ENCODE results near the gene SNX20.

SNX20 gene

GRCh38 chr16:50702725-50703124 is 21.6 kb upstream of the SNX20 start:
- DNase-seq: no peak

GRCh38 chr16:50699326-50700159 is 18.4 kb upstream of the SNX20 start:
- no peak for DNase-seq

- DNase-seq: no peak
These were observed 17.0 kb upstream of the SNX20 start for GRCh38 chr16:50697881-50698767.

- no peak for DNase-seq
These were observed 16.3 kb upstream of the SNX20 start for GRCh38 chr16:50697421-50697715.

- DNase-seq: no peak
These were observed 15.7 kb upstream of the SNX20 start for GRCh38 chr16:50696575-50697420.

GRCh38 chr16:50696126-50696525 is 15.0 kb upstream of the SNX20 start:
- DNase-seq: no peak

GRCh38 chr16:50695017-50696000 is 14.2 kb upstream of the SNX20 start:
- no peak for DNase-seq

GRCh38 chr16:50694206-50694605 is 13.1 kb upstream of the SNX20 start:
- no peak for DNase-seq

GRCh38 chr16:50692999-50693781 is 12.1 kb upstream of the SNX20 start, which contains the start of gene NOD2:
Gene NOD2, plus strand, starts transcription at chr16:50693606. Its CDS starts 5,890 bp downstream, at chr16:50699496.
- no peak for DNase-seq

- no peak for DNase-seq
These were observed 11.5 kb upstream of the SNX20 start for GRCh38 chr16:50692644-50692998.

- no peak for DNase-seq
These were observed 9.1 kb upstream of the SNX20 start for GRCh38 chr16:50690177-50690576.

GRCh38 chr16:50688867-50689266 is 7.8 kb upstream of the SNX20 start:
- DNase-seq: no peak

GRCh38 chr16:50688083-50688482 is 7.0 kb upstream of the SNX20 start:
- DNase-seq: no peak

- DNase-seq: no peak
These were observed 4.5 kb upstream of the SNX20 start for GRCh38 chr16:50685462-50686063.

- no peak for DNase-seq
These were observed 3.8 kb upstream of the SNX20 start for GRCh38 chr16:50684823-50685461.

GRCh38 chr16:50683689-50684374 is 2.7 kb upstream of the SNX20 start:
- DNase-seq: no peak

GRCh38 chr16:50680556-50680893 is 587 bp downstream of the SNX20 start:
- no peak for DNase-seq

GRCh38 chr16:50679676-50680555 is 1.2 kb downstream of the SNX20 start:
- no peak for DNase-seq

- DNase-seq: no peak
These were observed 1.8 kb downstream of the SNX20 start for GRCh38 chr16:50679266-50679665.
